HPDE6-E6E7 (cell line): ENCODE measurements around the gene MGMT.

Experiments
- DNase-seq: peaks from one replicate; pipeline ENCODE4 v3.0.0; 2011; ENCODE audit warnings: missing footprints; ENCODE audit errors: extremely low spot score

Gene MGMT

GRCh38 chr10:129730272-129730992 is 263.4 kb downstream of the MGMT start:
- DNase-seq: no peak

- no peak for DNase-seq
Measured at GRCh38 chr10:129730993-129731325, 263.9 kb downstream of the MGMT start.

- no peak for DNase-seq
Measured at GRCh38 chr10:129740532-129741279, 273.7 kb downstream of the MGMT start.

GRCh38 chr10:129741280-129741977 is 274.4 kb downstream of the MGMT start:
- no peak for DNase-seq

GRCh38 chr10:129741978-129742741 is 275.1 kb downstream of the MGMT start:
- DNase-seq: no peak

- no peak for DNase-seq
Measured at GRCh38 chr10:129742742-129743550, 275.9 kb downstream of the MGMT start.

- DNase-seq: no peak
Measured at GRCh38 chr10:129743738-129744133, 276.7 kb downstream of the MGMT start.

GRCh38 chr10:129744134-129745111 is 277.4 kb downstream of the MGMT start:
- DNase-seq: no peak

- no peak for DNase-seq
Measured at GRCh38 chr10:129745186-129745750, 278.2 kb downstream of the MGMT start.

GRCh38 chr10:129754211-129755050 is 287.4 kb downstream of the MGMT start:
- no peak for DNase-seq

- DNase-seq: no peak
Measured at GRCh38 chr10:129755158-129755591, 288.1 kb downstream of the MGMT start.

GRCh38 chr10:129755621-129756020 is 288.6 kb downstream of the MGMT start:
- no peak for DNase-seq

- DNase-seq: no peak
Measured at GRCh38 chr10:129756912-129757901, 290.2 kb downstream of the MGMT start.

GRCh38 chr10:129758207-129759021 is 291.4 kb downstream of the MGMT start:
- no peak for DNase-seq

- DNase-seq: no peak
Measured at GRCh38 chr10:129759214-129760002, 292.4 kb downstream of the MGMT start.

- DNase-seq: no peak
Measured at GRCh38 chr10:129760003-129760315, 292.9 kb downstream of the MGMT start.
